ENCODE results near the gene CRYBG3. TPM values are rescaled to one million over a fixed set of nuclear protein-coding genes. Genes with fewer than 3 reads are reported as not detected.

Gene CRYBG3
- total RNA-seq, 2 experiments from 2014 or later: 1.6 to 1.8 TPM

- POLR2A ChIA-PET: no interaction called here
- no peak overlapping the region for H3K4me3 Mint-ChIP-seq
- CTCF ChIA-PET: interaction anchor here (0.6 to 2.5 kb wide), 2 partner anchors 9 to 76 kb away, joined by 3 to 6 read pairs; no protein-coding TSS in a partner anchor
- no peaks in the 10 kb centered on the region for H3K9me3 Mint-ChIP-seq (ENCODE audit: insufficient read depth)
- ATAC-seq: no peak
- H3K27me3 Mint-ChIP-seq (ENCODE audit: low read depth): no peaks in the 10 kb centered on the region
- H3K4me1 Mint-ChIP-seq (ENCODE audit: low read depth): peaks cover 1% of the 10 kb centered on the region
- H3K36me3 Mint-ChIP-seq (ENCODE audit: low read depth): peaks cover 67% of the 10 kb centered on the region
- no peak overlapping the region for H3K27ac Mint-ChIP-seq
- no peak for DNase-seq
These were observed 127.9 kb downstream of the CRYBG3 start for GRCh38 chr3:97949743-97950142.

GRCh38 chr3:97950360-97950759, 128.5 kb downstream of the CRYBG3 start:
- H3K9me3 Mint-ChIP-seq (ENCODE audit: insufficient read depth): no peaks in the 10 kb centered on the region
- no peaks in the 10 kb centered on the region for H3K27me3 Mint-ChIP-seq (ENCODE audit: low read depth)
- H3K4me3 Mint-ChIP-seq: no peak overlapping the region
- no peak overlapping the region for H3K27ac Mint-ChIP-seq
- peaks cover 7% of the 10 kb centered on the region for H3K4me1 Mint-ChIP-seq (ENCODE audit: low read depth)
- ChIA-PET CTCF (interaction anchor here (0.6 to 2.5 kb wide), 2 partner anchors 9 to 75 kb away, joined by 3 to 6 read pairs; no protein-coding TSS in a partner anchor), POLR2A (no interaction called here)
- DNase-seq: no peak
- H3K36me3 Mint-ChIP-seq (ENCODE audit: low read depth): peaks cover 68% of the 10 kb centered on the region
- no peak for ATAC-seq

GRCh38 chr3:97952280-97952679, 130.5 kb downstream of the CRYBG3 start:
- H3K36me3 Mint-ChIP-seq (ENCODE audit: low read depth): peaks cover 63% of the 10 kb centered on the region
- H3K9me3 Mint-ChIP-seq (ENCODE audit: insufficient read depth): no peaks in the 10 kb centered on the region
- no peak for DNase-seq
- H3K27ac Mint-ChIP-seq: no peak overlapping the region
- H3K4me1 Mint-ChIP-seq (ENCODE audit: low read depth): peaks cover 7% of the 10 kb centered on the region
- no peak for ATAC-seq
- no peaks in the 10 kb centered on the region for H3K27me3 Mint-ChIP-seq (ENCODE audit: low read depth)
- POLR2A ChIA-PET: no interaction called here
- CTCF ChIA-PET: interaction anchor here (2.5 kb wide), 1 partner anchor 73 kb away, joined by 6 read pairs; no protein-coding TSS in a partner anchor
- no peak overlapping the region for H3K4me3 Mint-ChIP-seq

- no peak for DNase-seq
- H3K9me3 Mint-ChIP-seq (ENCODE audit: insufficient read depth): no peaks in the 10 kb centered on the region
- no peak overlapping the region for H3K27ac Mint-ChIP-seq
- no peak for ATAC-seq
- H3K4me1 Mint-ChIP-seq (ENCODE audit: low read depth): peaks cover 7% of the 10 kb centered on the region
- CTCF ChIA-PET: no interaction called here
- H3K4me3 Mint-ChIP-seq: no peak overlapping the region
- H3K27me3 Mint-ChIP-seq (ENCODE audit: low read depth): no peaks in the 10 kb centered on the region
- peaks cover 66% of the 10 kb centered on the region for H3K36me3 Mint-ChIP-seq (ENCODE audit: low read depth)
- POLR2A ChIA-PET: no interaction called here
These were observed 131.1 kb downstream of the CRYBG3 start for GRCh38 chr3:97952872-97953271.

- ChIA-PET POLR2A (interaction anchor here (1.1 kb wide), 1 partner anchor 14 kb away, joined by 4 read pairs; no protein-coding TSS in a partner anchor), CTCF (interaction anchor here (1.2 to 1.5 kb wide), 3 partner anchors 15 to 70 kb away, joined by 4 to 9 read pairs (median 5); no protein-coding TSS in a partner anchor)
- DNase-seq: no peak
- peaks cover 7% of the 10 kb centered on the region for H3K4me1 Mint-ChIP-seq (ENCODE audit: low read depth)
- H3K9me3 Mint-ChIP-seq (ENCODE audit: insufficient read depth): no peaks in the 10 kb centered on the region
- no peak overlapping the region for H3K27ac Mint-ChIP-seq
- peaks cover 57% of the 10 kb centered on the region for H3K36me3 Mint-ChIP-seq (ENCODE audit: low read depth)
- no peak overlapping the region for H3K4me3 Mint-ChIP-seq
- H3K27me3 Mint-ChIP-seq (ENCODE audit: low read depth): no peaks in the 10 kb centered on the region
- ATAC-seq: no peak
These were observed 132.5 kb downstream of the CRYBG3 start for GRCh38 chr3:97954228-97954827.

GRCh38 chr3:97956051-97956450, 134.2 kb downstream of the CRYBG3 start:
- POLR2A ChIA-PET: no interaction called here
- H3K27me3 Mint-ChIP-seq (ENCODE audit: low read depth): no peaks in the 10 kb centered on the region
- CTCF ChIA-PET: interaction anchor here (1.5 kb wide), 1 partner anchor 13 kb away, joined by 3 read pairs; no protein-coding TSS in a partner anchor
- peaks cover 7% of the 10 kb centered on the region for H3K4me1 Mint-ChIP-seq (ENCODE audit: low read depth)
- DNase-seq (no peak), ATAC-seq (no peak)
- H3K4me3 Mint-ChIP-seq: no peak overlapping the region
- H3K9me3 Mint-ChIP-seq (ENCODE audit: insufficient read depth): no peaks in the 10 kb centered on the region
- H3K27ac Mint-ChIP-seq: no peak overlapping the region
- peaks cover 44% of the 10 kb centered on the region for H3K36me3 Mint-ChIP-seq (ENCODE audit: low read depth)

GRCh38 chr3:97957617-97958311, 136.0 kb downstream of the CRYBG3 start:
- Mint-ChIP-seq H3K9me3 (ENCODE audit: insufficient read depth) (no peaks in the 10 kb centered on the region), H3K4me3 (no peak overlapping the region), H3K36me3 (ENCODE audit: low read depth) (peaks cover 42% of the 10 kb centered on the region), H3K27ac (no peak overlapping the region), H3K27me3 (ENCODE audit: low read depth) (no peaks in the 10 kb centered on the region), H3K4me1 (ENCODE audit: low read depth) (peaks cover 15% of the 10 kb centered on the region)
- DNase-seq (no peak), ATAC-seq (no peak)
- ChIA-PET POLR2A (no interaction called here), CTCF (no interaction called here)

- Mint-ChIP-seq H3K4me3 (no peak overlapping the region), H3K27me3 (ENCODE audit: low read depth) (no peaks in the 10 kb centered on the region), H3K36me3 (ENCODE audit: low read depth) (peaks cover 38% of the 10 kb centered on the region), H3K9me3 (ENCODE audit: insufficient read depth) (no peaks in the 10 kb centered on the region), H3K4me1 (ENCODE audit: low read depth) (peaks cover 15% of the 10 kb centered on the region), H3K27ac (no peak overlapping the region)
- CTCF ChIA-PET: no interaction called here
- DNase-seq (no peak), ATAC-seq (no peak)
- POLR2A ChIA-PET: no interaction called here
These were observed 136.6 kb downstream of the CRYBG3 start for GRCh38 chr3:97958396-97958795.

GRCh38 chr3:97958796-97959195, 137.0 kb downstream of the CRYBG3 start:
- Mint-ChIP-seq H3K27me3 (ENCODE audit: low read depth) (no peaks in the 10 kb centered on the region), H3K9me3 (ENCODE audit: insufficient read depth) (no peaks in the 10 kb centered on the region)

GRCh38 chr3:97959872-97960271, 138.1 kb downstream of the CRYBG3 start:
- POLR2A ChIA-PET: no interaction called here
- no peak for DNase-seq
- no peak overlapping the region for H3K4me3 Mint-ChIP-seq
- peaks cover 18% of the 10 kb centered on the region for H3K4me1 Mint-ChIP-seq (ENCODE audit: low read depth)
- no peaks in the 10 kb centered on the region for H3K9me3 Mint-ChIP-seq (ENCODE audit: insufficient read depth)
- H3K27me3 Mint-ChIP-seq (ENCODE audit: low read depth): no peaks in the 10 kb centered on the region
- H3K36me3 Mint-ChIP-seq (ENCODE audit: low read depth): peaks cover 40% of the 10 kb centered on the region
- H3K27ac Mint-ChIP-seq: no peak overlapping the region
- CTCF ChIA-PET: interaction anchor here (0.6 to 1.3 kb wide), 3 partner anchors 14 to 139 kb away, joined by 3 read pairs; partner anchors contain the start of gene CRYBG3
- ATAC-seq: no peak

More at GRCh38 chr3:97958796-97959195, 137.0 kb downstream of the CRYBG3 start:
- Mint-ChIP-seq H3K36me3 (ENCODE audit: low read depth) (peaks cover 39% of the 10 kb centered on the region), H3K4me1 (ENCODE audit: low read depth) (peaks cover 15% of the 10 kb centered on the region), H3K4me3 (no peak overlapping the region), H3K27ac (no peak overlapping the region)
- CTCF ChIA-PET: interaction anchor here (0.7 kb wide), 1 partner anchor 9 kb away, joined by 3 read pairs; no protein-coding TSS in a partner anchor
- DNase-seq (no peak), ATAC-seq (no peak)
- POLR2A ChIA-PET: no interaction called here

- H3K27me3 Mint-ChIP-seq (ENCODE audit: low read depth): no peaks in the 10 kb centered on the region
- POLR2A ChIA-PET: no interaction called here
- no peaks in the 10 kb centered on the region for H3K9me3 Mint-ChIP-seq (ENCODE audit: insufficient read depth)
- H3K27ac Mint-ChIP-seq: no peak overlapping the region
- DNase-seq: no peak
- no peak for ATAC-seq
- no peak overlapping the region for H3K4me3 Mint-ChIP-seq
- peaks cover 14% of the 10 kb centered on the region for H3K4me1 Mint-ChIP-seq (ENCODE audit: low read depth)
- peaks cover 42% of the 10 kb centered on the region for H3K36me3 Mint-ChIP-seq (ENCODE audit: low read depth)
- CTCF ChIA-PET: interaction anchor here (1.0 to 1.8 kb wide), 4 partner anchors 10 to 63 kb away, joined by 3 to 7 read pairs (median 4); no protein-coding TSS in a partner anchor
These were observed 138.7 kb downstream of the CRYBG3 start for GRCh38 chr3:97960551-97960950.

All from activated CD8-positive, alpha-beta T cell treated with anti-CD3 and anti-CD28 coated beads, Interleukin-2, amount 10 ng/mL, durations not matched to agents 7 days and 5 days (primary cell).